ENCODE measurements around the gene ARFGAP2.

ARFGAP2 gene

GRCh38 chr11:47186700-47187695 lies 10.3 kb upstream of the ARFGAP2 start:
- CTCF ChIA-PET: interaction anchor here (0.6 to 3.8 kb wide), 7 partner anchors 8 to 62 kb away, joined by 3 to 18 read pairs (median 4); partner anchors contain the start of genes ACP2 and ARFGAP2
- Histone ChIP-seq H3K9me3 (ENCODE audit: control insufficient read depth, insufficient read depth, low read depth, low read length) (no peaks in the 10 kb centered on the region), H3K4me3 (ENCODE audit: low read depth, low read length) (peak overlapping the region; percentile 73), H3K36me3 (ENCODE audit: control insufficient read depth in 2 of 2, insufficient read depth in 1 of 2, low read length in 2 of 2) (peaks cover 0 to 15% of the 10 kb centered on the region in 2 experiments; a peak in 2 of 3 replicates), H3K4me1 (ENCODE audit: control insufficient read depth, insufficient read depth, low read length) (peaks cover 9% of the 10 kb centered on the region), H3K27ac (ENCODE audit: extremely low read depth, low read depth, low read length) (no peak overlapping the region)
- POLR2A ChIA-PET: interaction anchor here (0.6 to 2.8 kb wide), 4 partner anchors 27 to 507 kb away, joined by 3 to 46 read pairs (median 8); partner anchors contain the start of gene DDB2
- TF ChIP-seq ZIC2 (tag by site-specific recombination; IDR thresholded peaks at IDR 0.05) (peak; percentile 56), TSHZ1 (tag by site-specific recombination; IDR thresholded peaks at IDR 0.05; ENCODE audit: borderline replicate concordance) (no peak), ZNF292 (tag by site-specific recombination; IDR thresholded peaks at IDR 0.05; ENCODE audit: borderline replicate concordance, low read depth) (no peak), GLIS1 (tag by site-specific recombination; IDR thresholded peaks at IDR 0.05) (peak; percentile 65), ZNF341 (tag by site-specific recombination; IDR thresholded peaks at IDR 0.05; ENCODE audit: low read depth) (no peak), BCL6B (tag by site-specific recombination; IDR thresholded peaks at IDR 0.05) (no peak), AEBP2 (tag by site-specific recombination; IDR thresholded peaks at IDR 0.05; ENCODE audit: borderline replicate concordance) (no peak), PATZ1 (tag by site-specific recombination; IDR thresholded peaks at IDR 0.05) (0 out of 2 replicates have a peak, but pooled peaks have one; percentile 21), ZNF600 (tag by site-specific recombination; IDR thresholded peaks at IDR 0.05) (0 out of 2 replicates have a peak, but pooled peaks have one; percentile 59), ZNF248 (tag by site-specific recombination; IDR thresholded peaks at IDR 0.05) (no peak), ZNF175 (tag by site-specific recombination; IDR thresholded peaks at IDR 0.05) (no peak), KLF17 (tag by site-specific recombination; IDR thresholded peaks at IDR 0.05) (no peak), ZNF214 (tag by site-specific recombination; IDR thresholded peaks at IDR 0.05; ENCODE audit: borderline replicate concordance) (no peak), ZNF768 (tag by site-specific recombination; IDR thresholded peaks at IDR 0.05) (no peak), ZNF449 (tag by site-specific recombination; IDR thresholded peaks at IDR 0.05) (0 out of 2 replicates have a peak, but pooled peaks have one; percentile 28), RBAK (tag by site-specific recombination; IDR thresholded peaks at IDR 0.05) (no peak), PBX3 (CRISPR knock-in tag; IDR thresholded peaks at IDR 0.05) (no peak), CTCF (tag by site-specific recombination; IDR thresholded peaks at IDR 0.05) (peak; percentile 25; the same call in 1 of the 2 replicates), ZNF394 (tag by site-specific recombination; IDR thresholded peaks at IDR 0.05; ENCODE audit: borderline replicate concordance) (no peak), ZNF302 (tag by site-specific recombination; IDR thresholded peaks at IDR 0.05; ENCODE audit: low read depth) (no peak)

All from HEK293 (cell line).